Measurements from ENCODE around the gene SHISA9. TPM values are rescaled to one million over a fixed set of nuclear protein-coding genes. Genes with fewer than 3 reads are reported as not detected.

The SHISA9 gene
- total and polyA plus RNA-seq, 7 donors, result 0.01 to 0.97 (median 0.07) TPM

GRCh38 chr16:13146829-13147228, 245.4 kb downstream of the SHISA9 start:
- TF ChIP-seq, protein P1, sequence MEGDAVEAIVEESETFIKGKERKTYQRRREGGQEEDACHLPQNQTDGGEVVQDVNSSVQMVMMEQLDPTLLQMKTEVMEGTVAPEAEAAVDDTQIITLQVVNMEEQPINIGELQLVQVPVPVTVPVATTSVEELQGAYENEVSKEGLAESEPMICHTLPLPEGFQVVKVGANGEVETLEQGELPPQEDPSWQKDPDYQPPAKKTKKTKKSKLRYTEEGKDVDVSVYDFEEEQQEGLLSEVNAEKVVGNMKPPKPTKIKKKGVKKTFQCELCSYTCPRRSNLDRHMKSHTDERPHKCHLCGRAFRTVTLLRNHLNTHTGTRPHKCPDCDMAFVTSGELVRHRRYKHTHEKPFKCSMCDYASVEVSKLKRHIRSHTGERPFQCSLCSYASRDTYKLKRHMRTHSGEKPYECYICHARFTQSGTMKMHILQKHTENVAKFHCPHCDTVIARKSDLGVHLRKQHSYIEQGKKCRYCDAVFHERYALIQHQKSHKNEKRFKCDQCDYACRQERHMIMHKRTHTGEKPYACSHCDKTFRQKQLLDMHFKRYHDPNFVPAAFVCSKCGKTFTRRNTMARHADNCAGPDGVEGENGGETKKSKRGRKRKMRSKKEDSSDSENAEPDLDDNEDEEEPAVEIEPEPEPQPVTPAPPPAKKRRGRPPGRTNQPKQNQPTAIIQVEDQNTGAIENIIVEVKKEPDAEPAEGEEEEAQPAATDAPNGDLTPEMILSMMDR (IDR thresholded peaks at IDR 0.05), result no peak
- Histone ChIP-seq H3K27me3 (ENCODE audit: insufficient read depth in 3 of 3, low read length in 2 of 3) (peaks cover 0 to 2% (median 0%) of the 10 kb centered on the region in 3 donors), H3K4me1 (no peaks in the 10 kb centered on the region), H3K9me3 (no peaks in the 10 kb centered on the region), H3K4me3 (no peak overlapping the region), H3K36me3 (ENCODE audit: insufficient read depth in 1 of 2, low read depth in 1 of 2) (no peaks in the 10 kb centered on the region), H3K27ac (no peak overlapping the region)
- ATAC-seq, result no peak
- intact Hi-C loops (cut with DNase I), result no loop called here
- 60 to 70% (median 65%) methylated on average over 2 of the region's 2 CpGs for WGBS, 3 donors
- DNase-seq, result no peak

GRCh38 chr16:13148294-13148693, 246.9 kb downstream of the SHISA9 start:
- WGBS, 3 donors, result 93 to 94% (median 93%) methylated on average over 3 of the region's 3 CpGs
- DNase-seq (no peak), ATAC-seq (no peak)
- intact Hi-C loops (cut with DNase I), result no loop called here
- H3K4me3 ChIP-seq, result no peak overlapping the region
- H3K27ac ChIP-seq, result no peak overlapping the region
- peaks cover 0 to 2% (median 0%) of the 10 kb centered on the region in 3 donors for H3K27me3 ChIP-seq (ENCODE audit: insufficient read depth in 3 of 3, low read length in 2 of 3)
- H3K4me1 ChIP-seq, result no peaks in the 10 kb centered on the region
- no peaks in the 10 kb centered on the region for H3K9me3 ChIP-seq
- TF ChIP-seq, protein P1 (IDR thresholded peaks at IDR 0.05), result no peak
- H3K36me3 ChIP-seq (ENCODE audit: insufficient read depth in 1 of 2, low read depth in 1 of 2), result no peaks in the 10 kb centered on the region

- Histone ChIP-seq H3K4me1 (no peaks in the 10 kb centered on the region), H3K4me3 (no peak overlapping the region), H3K36me3 (ENCODE audit: insufficient read depth in 1 of 2, low read depth in 1 of 2) (no peaks in the 10 kb centered on the region), H3K9me3 (no peaks in the 10 kb centered on the region), H3K27ac (no peak overlapping the region), H3K27me3 (ENCODE audit: insufficient read depth in 3 of 3, low read length in 2 of 3) (peaks cover 0 to 2% (median 0%) of the 10 kb centered on the region in 3 donors)
- TF ChIP-seq, protein P1 (IDR thresholded peaks at IDR 0.05), result no peak
- WGBS, 3 donors, result 16 to 31% (median 21%) methylated on average over 3 of the region's 3 CpGs
- no peak for DNase-seq
- ATAC-seq, result no peak
- intact Hi-C loops (cut with DNase I), result no loop called here
Measured at GRCh38 chr16:13148836-13149235, 247.4 kb downstream of the SHISA9 start.

GRCh38 chr16:13150181-13150885, 248.9 kb downstream of the SHISA9 start:
- TF ChIP-seq, protein P1 (IDR thresholded peaks at IDR 0.05), result no peak
- Histone ChIP-seq H3K4me1 (no peaks in the 10 kb centered on the region), H3K9me3 (no peaks in the 10 kb centered on the region), H3K27me3 (ENCODE audit: insufficient read depth in 3 of 3, low read length in 2 of 3) (peaks cover 0 to 2% (median 0%) of the 10 kb centered on the region in 3 donors), H3K36me3 (ENCODE audit: insufficient read depth in 1 of 2, low read depth in 1 of 2) (no peaks in the 10 kb centered on the region), H3K27ac (no peak overlapping the region), H3K4me3 (no peak overlapping the region)
- intact Hi-C loops (cut with DNase I), result no loop called here
- DNase-seq (no peak), ATAC-seq (no peak)
- WGBS, 3 donors, result 67 to 77% (median 74%) methylated on average over 4 of the region's 4 CpGs

GRCh38 chr16:13153696-13154095, 252.3 kb downstream of the SHISA9 start:
- intact Hi-C loops (cut with DNase I), result no loop called here
- WGBS, 3 donors, result 53 to 60% (median 56%) methylated on average over 4 of the region's 4 CpGs

More at GRCh38 chr16:13153696-13154095, 252.3 kb downstream of the SHISA9 start:
- Histone ChIP-seq H3K27me3 (ENCODE audit: insufficient read depth in 3 of 3, low read length in 2 of 3) (peaks cover 0 to 2% (median 0%) of the 10 kb centered on the region in 3 donors), H3K4me1 (no peaks in the 10 kb centered on the region), H3K27ac (no peak overlapping the region), H3K4me3 (no peak overlapping the region), H3K9me3 (no peaks in the 10 kb centered on the region), H3K36me3 (ENCODE audit: insufficient read depth in 1 of 2, low read depth in 1 of 2) (no peaks in the 10 kb centered on the region)
- TF ChIP-seq, protein P1 (IDR thresholded peaks at IDR 0.05), result no peak
- no peak for ATAC-seq
- DNase-seq, result no peak
